H1 (cell line): ENCODE data around the gene CEP350. TPM values are rescaled to one million over a fixed set of nuclear protein-coding genes. Genes with fewer than 3 reads are reported as not detected.

Source experiments
- CTCF ChIA-PET: fragments of 300-600 bp; sonication (Branson Sonifier 250); formaldehyde crosslinking; loops from one replicate; lab custom pipeline; 2021; ENCODE audit not compliant: partially characterized antibody; lab: Charles Lee
- POLR2A ChIA-PET: fragments of 300-600 bp; sonication (Branson Sonifier 250); formaldehyde crosslinking; loops from one replicate; lab custom pipeline; 2021; ENCODE audit warnings: inconsistent platforms; ENCODE audit not compliant: partially characterized antibody; lab: Charles Lee
- DNase-seq, 2 experiments: peaks; one replicate each; pipeline versions ENCODE4 v3.0.0 to v3.0.0-alpha.2; 2010 to 2022; ENCODE audit warnings: low spot score in 2 of 2, low read depth in 1 of 2, mixed read lengths in 1 of 2
- FAIRE-seq: peaks from 2 replicates; lab custom pipeline; 2011; peaks lifted over from hg19 to GRCh38; lab: Jason Lieb, UNC
- H2AFZ ChIP-seq: 2 replicates; pipeline ENCODE4 v1.8.1; 2012; ENCODE audit warnings: low read length, inconsistent platforms
- H2AK5ac ChIP-seq: 2 replicates; pipeline ENCODE4 v1.6.1; 2013; ENCODE audit warnings: low read depth, low read length
- H2BK120ac ChIP-seq: replicated peaks from 2 replicates; pipeline ENCODE3; 2013; ENCODE audit warnings: low read depth, low read length, inconsistent platforms
- H2BK12ac ChIP-seq: 2 replicates; pipeline ENCODE4 v1.6.1; 2013; ENCODE audit warnings: low read depth, low read length
- H2BK15ac ChIP-seq: 2 replicates; pipeline ENCODE4 v1.6.1; 2013; ENCODE audit warnings: low read length
- H2BK20ac ChIP-seq: 2 replicates; pipeline ENCODE4 v1.6.1; 2013; ENCODE audit warnings: low read length
- H2BK5ac ChIP-seq: 2 replicates; pipeline ENCODE4 v1.6.1; 2013; ENCODE audit warnings: low read depth, low read length
- H3K14ac ChIP-seq: 2 replicates; pipeline ENCODE4 v1.6.1; 2013; ENCODE audit warnings: inconsistent platforms; ENCODE audit not compliant: insufficient read length
- H3K18ac ChIP-seq: 2 replicates; pipeline ENCODE4 v1.6.1; 2013; ENCODE audit warnings: low read length; ENCODE audit errors: extremely low read depth
- H3K23ac ChIP-seq: 2 replicates; pipeline ENCODE4 v1.6.1; 2013; ENCODE audit warnings: inconsistent platforms; ENCODE audit not compliant: insufficient read length
- H3K23me2 ChIP-seq: 2 replicates; pipeline ENCODE4 v1.6.1; 2013; ENCODE audit warnings: low read depth, low read length
- H3K27ac ChIP-seq: 2 replicates; pipeline ENCODE4 v1.6.1; 2011; ENCODE audit warnings: low read depth, low read length, inconsistent platforms
- H3K27me3 ChIP-seq, 4 experiments: replicated peaks in 1 of 4; 1 replicate in 1 of 4; 2 replicates in 3 of 4; pipeline versions ENCODE4 v1.6.1 to v1.8.1; 2011 to 2013; ENCODE audit warnings: low read length in 3 of 4, mild to moderate bottlenecking in 3 of 4, inconsistent platforms in 2 of 4, mixed read lengths in 2 of 4, moderate library complexity in 1 of 4; ENCODE audit not compliant: control insufficient read depth in 3 of 4, insufficient read depth in 3 of 4; ENCODE audit errors: extremely low read depth in 1 of 4
- H3K36me3 ChIP-seq, 4 experiments: 2 replicates each; pipeline versions ENCODE4 v1.6.1 to v1.8.1; 2011 to 2013; ENCODE audit warnings: mild to moderate bottlenecking in 4 of 4, low read length in 3 of 4, moderate library complexity in 2 of 4, control low read depth in 1 of 4, inconsistent platforms in 1 of 4; ENCODE audit not compliant: insufficient read depth in 4 of 4, control insufficient read depth in 2 of 4
- H3K4ac ChIP-seq: replicated peaks from 2 replicates; pipeline ENCODE3; 2013; ENCODE audit warnings: low read length, low read depth, mixed read lengths, inconsistent platforms; ENCODE audit not compliant: insufficient read length
- H3K4me1 ChIP-seq, 4 experiments: replicated peaks in 1 of 4; 1 replicate in 1 of 4; 2 replicates in 3 of 4; pipeline versions ENCODE4 v1.6.1 to v1.8.1; 2011 to 2013; ENCODE audit warnings: low read length in 3 of 4, inconsistent platforms in 2 of 4, mixed read lengths in 1 of 4; ENCODE audit not compliant: insufficient read depth in 4 of 4, control insufficient read depth in 3 of 4
- H3K4me2 ChIP-seq, 2 experiments: 2 replicates each; pipeline versions ENCODE4 v1.6.1 to v1.8.1; 2011 to 2013; ENCODE audit warnings: low read depth in 2 of 2, low read length in 2 of 2, control low read depth in 1 of 2, inconsistent platforms in 1 of 2, mild to moderate bottlenecking in 1 of 2; ENCODE audit not compliant: insufficient read depth in 1 of 2
- H3K4me3 ChIP-seq, 4 experiments: fragments of 200-600, 300-600 bp in 1 of 4; sonication (generic), shearing (Covaris generic), sonication (Bioruptor Twin) in 1 of 4; 2 replicates each; pipeline versions ENCODE4 v1.5.1 to v1.8.1; 2011 to 2016; ENCODE audit warnings: low read length in 4 of 4, low read depth in 3 of 4, control low read depth in 2 of 4, inconsistent platforms in 2 of 4, mild to moderate bottlenecking in 2 of 4, mixed read lengths in 1 of 4, moderate library complexity in 1 of 4; ENCODE audit not compliant: insufficient read depth in 2 of 4; ENCODE audit errors: extremely low read depth in 1 of 4
- H3K56ac ChIP-seq: replicated peaks from 2 replicates; pipeline ENCODE3; 2013; ENCODE audit warnings: low read depth, mild to moderate bottlenecking, mixed read lengths, low read length, inconsistent platforms; ENCODE audit not compliant: insufficient read length
- H3K79me1 ChIP-seq: 2 replicates; pipeline ENCODE4 v1.6.1; 2013; ENCODE audit warnings: low read depth, low read length, control low read depth
- H3K79me2 ChIP-seq, 2 experiments: 2 replicates each; pipeline versions ENCODE4 v1.6.1 to v1.8.1; 2012 to 2013; ENCODE audit warnings: low read length in 2 of 2, mild to moderate bottlenecking in 2 of 2, inconsistent platforms in 1 of 2; ENCODE audit not compliant: insufficient read depth in 2 of 2, control insufficient read depth in 1 of 2
- H3K9ac ChIP-seq, 4 experiments: replicated peaks in 1 of 4; 1 replicate in 1 of 4; 2 replicates in 3 of 4; pipeline versions ENCODE4 v1.6.1 to v1.8.1; 2011 to 2013; ENCODE audit warnings: low read depth in 3 of 4, low read length in 3 of 4, control low read depth in 2 of 4, mild to moderate bottlenecking in 2 of 4, moderate library complexity in 2 of 4, inconsistent platforms in 1 of 4; ENCODE audit errors: extremely low read depth in 1 of 4
- H3K9me3 ChIP-seq, 2 experiments: 2 replicates each; pipeline versions ENCODE4 v1.6.1 to v1.8.1; 2012 to 2013; ENCODE audit warnings: mild to moderate bottlenecking in 2 of 2, moderate library complexity in 2 of 2, control low read depth in 1 of 2, inconsistent platforms in 1 of 2, low read depth in 1 of 2, low read length in 1 of 2, mixed read lengths in 1 of 2; ENCODE audit not compliant: insufficient read depth in 2 of 2
- H4K20me1 ChIP-seq, 2 experiments: replicated peaks in 1 of 2; 2 replicates each; pipeline versions ENCODE3 to v1.8.1; 2011 to 2013; ENCODE audit warnings: inconsistent platforms in 2 of 2, low read length in 2 of 2, mild to moderate bottlenecking in 1 of 2; ENCODE audit not compliant: insufficient read depth in 2 of 2, control insufficient read depth in 1 of 2
- H4K5ac ChIP-seq: 2 replicates; pipeline ENCODE4 v1.6.1; 2013; ENCODE audit warnings: low read length, low read depth, mixed read lengths, inconsistent platforms; ENCODE audit not compliant: insufficient read length
- H4K8ac ChIP-seq: 2 replicates; pipeline ENCODE4 v1.8.0; 2013; ENCODE audit warnings: mild to moderate bottlenecking, moderate library complexity, low read length, inconsistent platforms; ENCODE audit not compliant: insufficient read depth; ENCODE audit errors: extremely low read depth
- H4K91ac ChIP-seq: replicated peaks from 2 replicates; pipeline ENCODE3; 2013; ENCODE audit warnings: low read length, mixed read lengths, inconsistent platforms; ENCODE audit not compliant: insufficient read length
- BCL11A ChIP-seq, 2 experiments: IDR thresholded peaks; one replicate each; pipeline ENCODE4 v1.6.1; 2011; ENCODE audit warnings: low read depth in 2 of 2, low read length in 2 of 2, mild to moderate bottlenecking in 2 of 2
- CHD1 ChIP-seq: IDR thresholded peaks from 2 replicates; pipeline ENCODE4 v1.6.1; 2012; ENCODE audit warnings: low read depth, low read length, improper control_type of control experiment
- CHD2 ChIP-seq: IDR thresholded peaks from 2 replicates; pipeline ENCODE4 v1.6.1; 2012; ENCODE audit warnings: low read length, improper control_type of control experiment
- CTBP2 ChIP-seq: IDR thresholded peaks from 2 replicates; pipeline ENCODE4 v1.7.0; 2011; ENCODE audit warnings: borderline replicate concordance, mild to moderate bottlenecking, moderate library complexity, mixed read lengths, low read length; ENCODE audit not compliant: insufficient read depth, insufficient read length
- GTF2F1 ChIP-seq: IDR thresholded peaks from 2 replicates; pipeline ENCODE4 v1.6.1; 2012; ENCODE audit warnings: low read depth, low read length, improper control_type of control experiment, borderline replicate concordance
- POLR2A ChIP-seq, 2 experiments: IDR thresholded peaks; 1 replicate in 1 of 2; 2 replicates in 1 of 2; pipeline ENCODE4 v1.6.1; 2011; ENCODE audit warnings: low read depth in 2 of 2, low read length in 2 of 2, mild to moderate bottlenecking in 2 of 2; ENCODE audit errors: control extremely low read depth in 1 of 2
- RXRA ChIP-seq: IDR thresholded peaks from 2 replicates; pipeline ENCODE4 v1.6.1; 2011; ENCODE audit warnings: low read depth, mild to moderate bottlenecking, low read length, moderate library complexity; ENCODE audit not compliant: insufficient read depth
- SAP30 ChIP-seq: fragments of 300-600 bp; sonication (generic); IDR thresholded peaks from 2 replicates; pipeline ENCODE4 v1.7.1; 2012; ENCODE audit warnings: low read length, moderate library complexity, mild to moderate bottlenecking, inconsistent platforms; ENCODE audit not compliant: insufficient read depth, insufficient replicate concordance
- SIX5 ChIP-seq: IDR thresholded peaks from 2 replicates; pipeline ENCODE4 v1.6.1; 2011; ENCODE audit warnings: mild to moderate bottlenecking, low read depth, low read length
- TBP ChIP-seq: IDR thresholded peaks from 2 replicates; pipeline ENCODE4 v1.6.1; 2011; ENCODE audit warnings: low read depth, low read length, improper control_type of control experiment
- USF2 ChIP-seq: IDR thresholded peaks from 2 replicates; pipeline ENCODE4 v1.6.1; 2011; ENCODE audit warnings: low read length, improper control_type of control experiment
- WGBS, 2 experiments: shearing (Covaris generic) in 1 of 2; methylation state at CpG; one replicate each; pipeline versions ENCODE4 v1.1.6 to v1.1.7; 2013 to 2015; ENCODE audit warnings: low lambda C conversion rate in 2 of 2, mixed read lengths in 2 of 2, inconsistent platforms in 1 of 2, low coverage in 1 of 2, missing lambda C conversion rate in 1 of 2; ENCODE audit not compliant: insufficient replicate concordance in 2 of 2, insufficient coverage in 1 of 2, insufficient read length in 1 of 2; ENCODE audit errors: extremely low coverage in 1 of 2, missing lambda C conversion rate in 1 of 2; 5-methylcytosine and 5-hydroxymethylcytosine counted together
- polyA plus RNA-seq, 7 experiments: library from polyadenylated mRNA; depleted of rRNA in 3 of 7; stranded (reverse) in 5 of 7; unstranded in 2 of 7; fragments of >200 nt in 5 of 7; fragments of 200-250 nt in 2 of 7; gene quantifications; 1 replicate in 5 of 7; 2 replicates in 1 of 7; 4 replicates in 1 of 7; pipeline versions ENCODE4 v1.2.1 to v1.2.3, GENCODE V29; 2011 to 2013; ENCODE audit warnings: missing spikeins in 2 of 7, mixed read lengths in 2 of 7
- total RNA-seq: library from RNA; stranded (reverse); fragmentation: NEBNext Ultra II Directional; extraction: Animal tissue kit (Norgen Biotek cat#: 25700); gene quantifications from 2 replicates; pipeline ENCODE4 v1.2.1, GENCODE V29; 2021

Gene CEP350
- total and polyA plus RNA-seq, 2 of the 8 experiments (the other 6 are each of a cell fraction or from before 2014, with no cell fraction given), result 5.6 to 39.4 TPM

GRCh38 chr1:180156201-180156600 lies 201.6 kb downstream of the CEP350 start:
- Histone ChIP-seq H3K14ac (no peak overlapping the region), H3K4ac (no peak overlapping the region), H2AK5ac (peak overlapping the region; percentile 58; the same call in 1 of the 2 replicates), H3K56ac (no peak overlapping the region), H3K27ac (no peak overlapping the region), H2BK20ac (no peak overlapping the region), H2BK120ac (no peak overlapping the region), H3K23me2 (peaks cover 8% of the 10 kb centered on the region), H4K91ac (no peak overlapping the region), H4K20me1 (peaks cover 10 to 13% of the 10 kb centered on the region in 2 experiments), H3K4me1 (peaks cover 1 to 11% (median 6%) of the 10 kb centered on the region in 4 experiments; a peak in 6 of 7 replicates), H3K4me3 (peak overlapping the region in 2 of 4 experiments; percentile 96 to 97; a peak in 4 of 8 replicates), H3K18ac (no peak overlapping the region), H4K5ac (no peak overlapping the region), H4K8ac (no peak overlapping the region), H2AFZ (no peak overlapping the region), H3K9ac (no peak overlapping the region), H2BK5ac (no peak overlapping the region), H2BK12ac (no peak overlapping the region), H3K4me2 (peak overlapping the region; percentile 80 to 91; a peak in 3 of 4 replicates), H3K79me2 (peaks cover 5 to 44% of the 10 kb centered on the region in 2 experiments; a peak in 3 of 4 replicates), H3K36me3 (no peaks in the 10 kb centered on the region), H3K79me1 (peaks cover 16% of the 10 kb centered on the region), H3K27me3 (peaks cover 0 to 15% (median 8%) of the 10 kb centered on the region in 4 experiments; a peak in 6 of 7 replicates), H3K9me3 (no peaks in the 10 kb centered on the region), H2BK15ac (no peak overlapping the region), H3K23ac (no peak overlapping the region)
- no peak for DNase-seq
- CTCF ChIA-PET, result interaction anchor here (4.1 to 8.1 kb wide), 2 partner anchors 11 to 24 kb away, joined by 37 to 108 read pairs; no protein-coding TSS in a partner anchor
- FAIRE-seq, result no peak
- WGBS, 2 experiments, result 86% methylated on average over 4 of the region's 4 CpGs; no CpG with 5 or more reads in 1 of the 2 experiments
- POLR2A ChIA-PET, result interaction anchor here (1.0 to 4.2 kb wide), 2 partner anchors 11 to 23 kb away, joined by 3 to 36 read pairs; no protein-coding TSS in a partner anchor
- no peak for TF ChIP-seq CHD2
- TF ChIP-seq SAP30, result no peak
- TF ChIP-seq POLR2A (IDR thresholded peaks at IDR 0.05; ENCODE audit: control extremely low read depth in 1 of 2, low read depth in 2 of 2, low read length in 2 of 2), result no peak
- TF ChIP-seq CTBP2, result no peak
- TF ChIP-seq RXRA, result no peak
- no peak for TF ChIP-seq TBP
- TF ChIP-seq SIX5, result no peak
- no peak for TF ChIP-seq GTF2F1
- TF ChIP-seq USF2, result no peak
- TF ChIP-seq BCL11A (IDR thresholded peaks at IDR 0.05; ENCODE audit: low read depth in 2 of 2, low read length in 2 of 2), result no peak
- no peak for TF ChIP-seq CHD1
